Activated naive CD8-positive, alpha-beta T cell treated with anti-CD3 and anti-CD28 coated beads, Interleukin-2, amount 50 U/mL, for 24 hours (primary cell): ENCODE results near the gene ERRFI1.
"Not testable (repeated sequence)": the region's sequence is repeated elsewhere in the genome, so short reads cannot be mapped to it uniquely, and the experiment has no call there.

Experiments
- ATAC-seq: fragments of 150-1000 bp; cut with Tn5 transposase; one replicate; pipeline ENCODE4 v1.10.0; 2021
- DNase-seq: peaks from one replicate; pipeline ENCODE4 v3.0.0; 2021
- H3K27ac Mint-ChIP-seq: one replicate; pipeline ENCODE4 v1.8.0; 2021; ENCODE audit warnings: mild to moderate bottlenecking, mixed read lengths
- H3K27me3 Mint-ChIP-seq: one replicate; pipeline ENCODE4 v1.8.0; 2021; ENCODE audit warnings: mixed read lengths
- H3K36me3 Mint-ChIP-seq: one replicate; pipeline ENCODE4 v1.8.0; 2021; ENCODE audit warnings: low read depth, mixed read lengths
- H3K4me1 Mint-ChIP-seq: one replicate; pipeline ENCODE4 v1.8.0; 2021; ENCODE audit warnings: mixed read lengths
- H3K4me3 Mint-ChIP-seq: one replicate; pipeline ENCODE4 v1.8.0; 2021; ENCODE audit warnings: mild to moderate bottlenecking, moderate library complexity, mixed read lengths
- H3K9me3 Mint-ChIP-seq: one replicate; pipeline ENCODE4 v1.8.0; 2021; ENCODE audit warnings: mixed read lengths

The ERRFI1 gene

DNA sequence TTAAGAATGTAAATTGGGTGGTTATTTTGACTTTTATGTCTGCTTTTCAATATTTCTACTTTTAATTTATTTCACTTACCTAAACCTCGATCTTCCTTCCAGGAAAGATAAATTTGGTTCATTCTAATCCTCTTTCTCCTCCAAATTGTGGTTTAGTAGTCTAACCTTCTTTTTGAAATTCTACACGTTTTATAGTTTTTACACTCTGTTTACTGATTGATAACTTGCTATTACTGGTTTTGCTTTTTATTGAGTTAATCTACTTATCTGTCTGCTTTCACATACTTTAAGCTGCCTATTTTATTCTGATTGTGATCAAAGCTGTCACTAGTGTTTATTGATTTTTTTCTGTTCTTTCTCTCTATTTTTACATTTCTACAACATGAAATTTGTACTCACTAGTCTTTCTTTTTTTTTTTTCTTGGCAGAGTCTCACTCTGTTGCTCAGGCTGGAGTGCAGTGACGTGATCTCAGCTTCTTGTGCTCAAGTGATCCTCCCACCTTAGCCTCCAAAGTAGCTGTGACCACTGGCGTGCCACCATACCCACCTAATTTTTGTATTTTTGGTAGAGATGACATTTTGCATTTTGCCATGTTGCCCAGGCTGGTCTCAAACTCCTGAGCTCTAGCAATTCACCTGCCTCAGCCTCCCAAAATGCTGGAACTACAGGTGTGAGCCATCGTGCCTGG lies 27.9 kb upstream of the ERRFI1 start:
- H3K4me1 Mint-ChIP-seq = no peaks in the 10 kb centered on the region
- peaks cover 6% of the 10 kb centered on the region for H3K27me3 Mint-ChIP-seq
- no peak overlapping the region for H3K4me3 Mint-ChIP-seq
- no peaks in the 10 kb centered on the region for H3K9me3 Mint-ChIP-seq
- H3K36me3 Mint-ChIP-seq = no peaks in the 10 kb centered on the region
- no peak overlapping the region for H3K27ac Mint-ChIP-seq
- DNase-seq (no peak), ATAC-seq (no peak)

DNA sequence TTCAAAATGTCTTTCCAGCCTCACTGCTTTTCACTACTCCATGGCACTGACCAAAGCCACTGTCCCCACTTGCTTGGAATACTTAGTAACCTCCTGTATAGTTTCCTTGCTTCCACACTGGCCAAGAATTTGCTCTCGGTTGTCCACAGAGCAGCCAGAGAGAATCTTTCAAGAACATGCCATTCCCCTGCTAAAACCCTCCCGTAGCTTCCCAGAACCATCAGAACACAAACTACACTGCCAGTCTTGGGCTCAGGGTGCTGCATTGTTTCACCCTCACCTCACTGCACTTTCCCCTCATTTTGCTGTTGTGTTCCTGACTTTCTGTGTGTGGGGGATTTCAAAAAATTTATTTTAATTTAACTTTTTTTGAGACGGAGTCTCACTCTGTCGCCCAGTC lies 25.5 kb upstream of the ERRFI1 start:
- H3K4me3 Mint-ChIP-seq = no peak overlapping the region
- H3K9me3 Mint-ChIP-seq = no peaks in the 10 kb centered on the region
- no peak for DNase-seq
- H3K27me3 Mint-ChIP-seq = peaks cover 11% of the 10 kb centered on the region
- H3K4me1 Mint-ChIP-seq = peaks cover 18% of the 10 kb centered on the region
- ATAC-seq = no peak
- H3K36me3 Mint-ChIP-seq = no peaks in the 10 kb centered on the region
- no peak overlapping the region for H3K27ac Mint-ChIP-seq

DNA sequence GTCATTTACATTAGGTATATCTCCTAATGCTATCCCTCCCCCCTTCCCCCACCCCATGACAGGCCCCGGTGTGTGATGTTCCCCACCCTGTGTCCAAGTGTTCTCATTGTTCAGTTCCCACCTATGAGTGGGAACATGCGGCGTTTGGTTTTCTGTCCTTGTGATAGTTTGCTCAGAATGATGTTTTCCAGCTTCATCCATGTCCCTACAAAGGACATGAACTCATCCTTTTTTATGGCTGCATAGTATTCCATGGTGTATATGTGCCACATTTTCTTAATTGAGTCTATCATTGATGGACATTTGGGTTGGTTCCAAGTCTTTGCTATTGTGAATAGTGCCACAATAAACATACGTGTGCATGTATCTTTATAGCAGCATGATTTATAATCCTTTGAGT lies 23.1 kb upstream of the ERRFI1 start:
- H3K4me1 Mint-ChIP-seq = peaks cover 32% of the 10 kb centered on the region
- not testable (repeated sequence) for H3K4me3 Mint-ChIP-seq, ATAC-seq, H3K27ac Mint-ChIP-seq, H3K9me3 Mint-ChIP-seq, H3K27me3 Mint-ChIP-seq, H3K36me3 Mint-ChIP-seq, DNase-seq

DNA sequence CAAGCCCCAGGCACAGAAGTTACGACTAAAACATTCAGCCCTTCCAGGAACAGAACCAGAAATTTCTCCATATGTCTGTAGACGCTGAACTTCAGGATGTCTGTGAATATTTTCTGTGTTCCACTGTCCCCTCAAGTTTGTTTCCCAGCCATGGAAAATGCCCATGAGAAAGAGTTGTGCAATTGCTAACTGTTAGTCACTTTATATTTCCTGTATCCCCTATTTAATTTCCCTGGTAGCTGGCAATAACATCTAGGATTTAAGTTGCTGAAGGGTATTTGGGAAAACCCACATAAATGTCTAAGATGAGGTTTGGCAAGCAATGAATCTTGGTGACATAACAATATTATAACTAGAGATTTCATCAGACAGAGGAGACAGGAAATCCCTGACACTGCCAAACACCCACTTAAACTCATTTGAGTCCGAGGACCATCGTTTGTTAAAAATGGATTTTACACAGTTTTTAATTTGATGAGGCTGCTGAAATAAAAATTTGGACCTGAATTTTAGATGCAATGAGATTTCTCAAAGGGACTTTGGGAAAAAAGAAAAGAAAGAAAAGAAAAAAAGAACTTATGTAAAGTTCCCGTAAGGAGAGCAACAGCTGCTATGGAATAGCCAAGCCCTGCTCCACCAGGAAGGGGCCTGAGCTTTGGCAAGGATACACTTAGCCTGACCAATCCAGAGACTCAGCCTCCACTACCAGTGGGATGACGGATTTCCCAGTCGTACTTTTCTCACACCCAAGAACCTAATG lies 21.8 kb upstream of the ERRFI1 start:
- Mint-ChIP-seq H3K27me3 (peaks cover 5% of the 10 kb centered on the region), H3K9me3 (no peaks in the 10 kb centered on the region), H3K36me3 (no peaks in the 10 kb centered on the region), H3K4me3 (no peak overlapping the region), H3K4me1 (peaks cover 32% of the 10 kb centered on the region), H3K27ac (peak overlapping the region; percentile 20)
- DNase-seq (no peak), ATAC-seq (no peak)

DNA sequence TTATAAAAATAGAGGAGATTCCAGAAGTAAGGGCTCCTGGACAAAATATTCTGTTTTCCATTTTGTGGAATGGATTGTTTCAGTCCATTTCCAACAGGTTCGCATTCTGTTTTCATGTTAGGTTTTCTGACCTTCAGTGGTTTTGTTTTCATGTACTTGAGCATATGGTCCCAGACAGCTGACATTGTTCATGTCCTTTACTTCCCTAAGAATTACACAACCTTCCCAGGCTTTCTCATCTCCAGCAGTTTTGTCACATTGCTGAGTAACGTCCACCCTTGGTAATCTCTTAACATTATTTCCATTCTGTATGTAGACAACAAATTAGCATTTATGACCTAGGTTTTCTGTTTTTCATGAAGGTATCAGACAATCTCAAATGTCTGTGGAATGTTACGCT lies 21.0 kb upstream of the ERRFI1 start:
- Mint-ChIP-seq H3K4me1 (peaks cover 32% of the 10 kb centered on the region), H3K27me3 (peaks cover 5% of the 10 kb centered on the region), H3K9me3 (peaks cover 2% of the 10 kb centered on the region), H3K27ac (no peak overlapping the region), H3K36me3 (peaks cover 1% of the 10 kb centered on the region), H3K4me3 (no peak overlapping the region)
- ATAC-seq = no peak
- no peak for DNase-seq

DNA sequence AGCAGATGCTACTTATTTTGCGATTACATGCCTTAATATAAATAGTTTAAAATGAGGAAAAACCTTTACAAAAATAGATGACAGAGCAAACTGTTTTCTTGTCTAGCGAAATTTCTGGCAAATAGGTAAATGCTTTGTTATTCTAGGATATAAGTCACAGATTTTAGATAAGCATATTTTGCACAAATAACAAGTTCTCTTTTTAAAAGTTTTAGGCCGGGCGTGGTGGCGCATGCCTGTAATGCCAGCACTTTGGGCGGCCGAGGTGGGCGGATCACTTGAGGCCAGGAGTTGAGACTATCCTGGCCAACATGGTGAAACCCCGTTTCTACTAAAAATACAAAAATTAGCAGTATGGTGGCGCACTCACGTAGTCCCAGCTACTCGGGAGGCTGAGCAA lies 20.3 kb upstream of the ERRFI1 start:
- Mint-ChIP-seq H3K27me3 (peaks cover 5% of the 10 kb centered on the region), H3K27ac (peak overlapping the region; percentile 73), H3K4me3 (no peak overlapping the region), H3K4me1 (peaks cover 32% of the 10 kb centered on the region), H3K9me3 (peaks cover 8% of the 10 kb centered on the region), H3K36me3 (peaks cover 2% of the 10 kb centered on the region)
- DNase-seq (no peak), ATAC-seq (no peak)

DNA sequence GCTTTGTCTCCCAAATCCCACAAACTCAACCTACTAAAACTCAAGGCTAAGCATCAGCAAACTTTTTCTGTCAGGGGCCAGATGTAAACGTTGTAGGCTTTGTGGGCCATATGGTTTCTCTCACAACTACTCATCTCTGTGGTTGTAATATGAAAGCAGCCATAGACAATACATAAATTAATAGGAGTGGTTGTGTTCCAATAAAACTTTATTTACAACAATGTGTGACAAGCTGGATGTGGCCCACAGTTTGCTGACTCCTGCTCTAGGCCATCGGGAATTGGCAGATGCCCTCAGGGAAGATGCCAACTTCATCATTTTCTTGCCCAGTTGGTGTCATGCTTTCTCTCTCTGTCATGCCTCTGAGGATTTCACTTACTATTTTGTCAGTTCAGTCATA lies 17.5 kb upstream of the ERRFI1 start:
- Mint-ChIP-seq H3K36me3 (peaks cover 2% of the 10 kb centered on the region), H3K4me3 (no peak overlapping the region), H3K9me3 (peaks cover 13% of the 10 kb centered on the region), H3K4me1 (peaks cover 32% of the 10 kb centered on the region), H3K27ac (no peak overlapping the region), H3K27me3 (peaks cover 5% of the 10 kb centered on the region)
- ATAC-seq = no peak
- DNase-seq = no peak

DNA sequence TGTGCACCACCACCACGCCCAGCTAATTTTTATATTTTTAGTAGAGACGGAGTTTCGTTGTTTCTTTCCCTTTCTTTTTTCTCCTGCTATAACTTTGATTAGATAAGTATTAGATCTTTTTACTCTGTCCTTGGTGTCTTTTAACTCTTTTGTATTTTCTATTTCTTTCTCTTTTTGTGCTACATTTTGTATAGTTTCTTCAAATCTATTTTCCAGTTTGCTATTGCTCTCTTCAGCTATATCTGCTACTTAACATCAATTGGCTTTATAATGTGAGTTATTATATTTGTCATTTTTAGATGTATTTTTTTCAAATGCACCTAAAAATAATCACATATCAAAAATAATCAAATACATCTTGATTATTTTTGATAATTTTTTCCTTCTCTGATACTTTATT lies 16.0 kb upstream of the ERRFI1 start:
- no peak overlapping the region for H3K27ac Mint-ChIP-seq
- H3K27me3 Mint-ChIP-seq = peaks cover 3% of the 10 kb centered on the region
- H3K9me3 Mint-ChIP-seq = peaks cover 13% of the 10 kb centered on the region
- ATAC-seq (no peak), DNase-seq (no peak)
- H3K4me1 Mint-ChIP-seq = peaks cover 18% of the 10 kb centered on the region
- H3K36me3 Mint-ChIP-seq = peaks cover 2% of the 10 kb centered on the region
- no peak overlapping the region for H3K4me3 Mint-ChIP-seq

DNA sequence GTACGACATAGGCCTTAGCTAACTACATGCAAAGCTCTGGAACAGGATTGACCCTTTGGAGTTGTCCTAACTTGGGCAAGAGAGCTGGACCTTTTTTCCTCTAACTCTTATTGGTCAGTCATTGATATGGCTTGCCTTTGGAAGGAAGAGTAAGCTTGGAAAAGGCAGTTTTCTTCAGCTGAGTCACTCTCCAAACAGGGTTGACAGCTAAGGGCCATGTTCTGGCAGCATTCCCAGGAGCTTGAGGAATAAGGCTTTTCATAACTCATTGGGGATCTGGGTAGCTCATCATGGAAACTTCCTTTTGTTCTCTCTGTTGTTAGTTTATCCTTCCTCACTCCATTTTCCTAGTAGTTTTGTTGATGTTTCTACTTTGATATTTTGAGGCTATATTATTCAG lies 14.5 kb upstream of the ERRFI1 start:
- no peak overlapping the region for H3K27ac Mint-ChIP-seq
- no peak overlapping the region for H3K4me3 Mint-ChIP-seq
- H3K9me3 Mint-ChIP-seq = peaks cover 13% of the 10 kb centered on the region
- H3K27me3 Mint-ChIP-seq = peaks cover 2% of the 10 kb centered on the region
- H3K4me1 Mint-ChIP-seq = peaks cover 3% of the 10 kb centered on the region
- no peak for ATAC-seq
- H3K36me3 Mint-ChIP-seq = peaks cover 2% of the 10 kb centered on the region
- no peak for DNase-seq

DNA sequence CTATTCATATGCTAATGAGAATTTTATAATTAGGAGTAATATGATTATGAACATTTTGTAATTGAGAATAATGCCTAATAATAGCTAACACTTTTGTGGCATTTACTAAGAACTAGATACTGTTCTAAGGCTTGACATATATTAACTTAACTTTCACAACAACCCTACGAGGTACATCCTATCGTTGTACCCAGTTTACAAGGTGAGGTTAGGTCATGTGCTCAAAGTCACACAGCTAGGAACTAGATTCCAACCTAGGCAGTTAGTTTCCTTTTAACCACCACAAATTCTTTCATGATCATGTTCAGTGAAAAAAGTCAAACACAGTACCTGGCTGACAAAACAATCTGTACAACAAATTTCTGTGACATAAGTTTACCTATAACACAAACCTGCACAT lies 13.0 kb upstream of the ERRFI1 start:
- H3K36me3 Mint-ChIP-seq = peaks cover 2% of the 10 kb centered on the region
- H3K4me3 Mint-ChIP-seq = no peak overlapping the region
- no peaks in the 10 kb centered on the region for H3K4me1 Mint-ChIP-seq
- peaks cover 2% of the 10 kb centered on the region for H3K27me3 Mint-ChIP-seq
- H3K27ac Mint-ChIP-seq = no peak overlapping the region
- peaks cover 13% of the 10 kb centered on the region for H3K9me3 Mint-ChIP-seq
- ATAC-seq = no peak
- DNase-seq = no peak

DNA sequence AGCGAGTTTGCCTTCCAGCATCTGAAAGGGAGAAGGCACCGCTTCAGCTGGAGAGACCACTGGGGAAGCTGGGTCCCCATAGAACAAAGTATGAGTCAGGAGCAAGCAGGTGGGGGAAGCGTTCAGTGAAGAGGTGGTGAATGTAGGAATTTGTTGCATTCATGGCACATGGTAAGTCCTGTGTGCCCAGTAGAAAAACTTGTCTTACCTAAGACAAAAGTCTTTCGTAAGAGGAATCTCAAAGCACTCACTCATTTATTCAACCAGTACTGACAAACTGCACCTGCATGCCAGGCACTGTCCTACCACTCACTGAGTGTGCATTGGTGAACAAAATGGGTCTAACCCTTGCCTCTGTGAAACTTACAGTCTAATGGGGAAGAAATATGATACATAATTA lies 9.2 kb upstream of the ERRFI1 start:
- no peak for ATAC-seq
- no peak for DNase-seq
- Mint-ChIP-seq H3K27ac (no peak overlapping the region), H3K27me3 (peaks cover 2% of the 10 kb centered on the region), H3K9me3 (no peaks in the 10 kb centered on the region), H3K36me3 (no peaks in the 10 kb centered on the region), H3K4me3 (no peak overlapping the region), H3K4me1 (no peaks in the 10 kb centered on the region)

DNA sequence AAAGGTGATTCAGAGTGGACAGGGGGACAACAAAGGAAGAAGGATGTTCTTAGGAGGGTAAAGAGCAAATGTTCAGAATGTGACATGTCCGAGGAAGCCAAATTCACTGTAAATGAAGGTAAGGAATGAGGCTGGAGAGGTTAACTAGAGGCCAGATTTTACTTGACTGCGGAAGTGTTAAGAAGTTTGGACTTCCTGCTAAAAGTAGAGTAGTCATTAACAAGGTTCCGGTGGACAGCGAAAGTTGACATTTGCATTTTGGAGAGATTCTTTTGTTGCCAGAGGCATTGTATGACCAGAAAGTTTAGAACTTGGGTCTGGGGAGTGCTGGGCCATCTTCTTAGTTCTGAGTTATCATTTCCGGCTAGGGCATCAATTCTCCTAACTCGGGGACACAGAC lies 7.2 kb upstream of the ERRFI1 start:
- H3K27ac Mint-ChIP-seq = no peak overlapping the region
- no peaks in the 10 kb centered on the region for H3K36me3 Mint-ChIP-seq
- peaks cover 3% of the 10 kb centered on the region for H3K27me3 Mint-ChIP-seq
- no peaks in the 10 kb centered on the region for H3K9me3 Mint-ChIP-seq
- no peak overlapping the region for H3K4me3 Mint-ChIP-seq
- ATAC-seq (no peak), DNase-seq (no peak)
- H3K4me1 Mint-ChIP-seq = no peaks in the 10 kb centered on the region

DNA sequence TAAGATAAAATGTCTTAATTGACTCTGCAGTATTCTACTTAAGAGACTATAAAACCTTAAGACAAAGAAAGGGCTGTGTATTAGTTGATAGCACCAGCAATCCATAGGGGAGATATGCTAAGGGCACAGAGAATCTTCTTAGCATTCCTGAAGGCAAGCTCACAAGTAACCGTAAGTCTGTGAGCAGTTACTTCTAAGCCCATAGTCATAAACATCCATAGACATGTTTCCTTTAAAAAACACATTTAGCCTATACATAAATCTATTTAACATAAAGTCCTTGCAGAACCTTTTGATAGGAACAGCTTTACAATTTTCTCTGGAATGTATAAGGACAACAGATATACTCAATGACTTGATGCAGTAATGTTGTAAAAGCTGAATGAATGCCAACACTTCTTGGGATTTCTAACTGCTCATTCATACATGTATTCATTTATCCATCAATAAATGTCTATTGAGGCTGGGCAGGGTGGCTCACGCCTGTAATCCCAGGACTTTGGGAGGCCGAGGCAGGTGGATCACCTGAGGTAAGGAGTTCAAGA lies 6.3 kb upstream of the ERRFI1 start:
- H3K27ac Mint-ChIP-seq = no peak overlapping the region
- H3K4me1 Mint-ChIP-seq = no peaks in the 10 kb centered on the region
- peaks cover 6% of the 10 kb centered on the region for H3K27me3 Mint-ChIP-seq
- H3K36me3 Mint-ChIP-seq = no peaks in the 10 kb centered on the region
- no peaks in the 10 kb centered on the region for H3K9me3 Mint-ChIP-seq
- no peak overlapping the region for H3K4me3 Mint-ChIP-seq
- DNase-seq = no peak
- no peak for ATAC-seq

DNA sequence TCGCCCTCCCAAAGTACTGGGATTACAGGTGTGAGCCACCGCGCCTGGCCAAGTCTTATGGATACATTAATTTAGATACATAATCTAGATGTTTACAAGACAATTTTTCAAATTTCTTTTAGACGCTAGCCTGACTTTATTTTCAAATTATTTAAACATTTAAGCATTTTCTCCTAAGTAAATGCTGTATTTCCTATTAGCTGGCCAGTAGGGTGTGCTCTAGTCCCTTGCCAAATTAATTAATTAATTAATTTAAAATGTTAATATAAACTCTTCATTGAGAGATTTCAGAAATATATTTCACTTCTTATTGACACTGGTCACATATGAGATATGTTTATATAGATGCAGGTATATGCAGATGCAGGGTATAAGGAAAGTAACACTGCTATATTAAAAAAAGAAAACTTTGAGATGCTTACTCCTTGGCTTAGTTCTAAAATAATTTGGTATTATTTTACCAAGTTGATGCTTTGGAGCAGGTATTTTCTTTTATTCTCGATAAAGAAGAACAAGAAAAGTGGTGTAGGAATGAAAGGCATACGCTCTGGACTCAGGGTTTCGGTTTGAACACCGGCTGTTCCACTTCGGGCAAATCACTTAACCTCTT lies 5.2 kb upstream of the ERRFI1 start:
- Mint-ChIP-seq H3K27ac (no peak overlapping the region), H3K36me3 (no peaks in the 10 kb centered on the region), H3K4me1 (peaks cover 5% of the 10 kb centered on the region), H3K9me3 (no peaks in the 10 kb centered on the region), H3K4me3 (no peak overlapping the region), H3K27me3 (peaks cover 11% of the 10 kb centered on the region)
- no peak for ATAC-seq
- no peak for DNase-seq

DNA sequence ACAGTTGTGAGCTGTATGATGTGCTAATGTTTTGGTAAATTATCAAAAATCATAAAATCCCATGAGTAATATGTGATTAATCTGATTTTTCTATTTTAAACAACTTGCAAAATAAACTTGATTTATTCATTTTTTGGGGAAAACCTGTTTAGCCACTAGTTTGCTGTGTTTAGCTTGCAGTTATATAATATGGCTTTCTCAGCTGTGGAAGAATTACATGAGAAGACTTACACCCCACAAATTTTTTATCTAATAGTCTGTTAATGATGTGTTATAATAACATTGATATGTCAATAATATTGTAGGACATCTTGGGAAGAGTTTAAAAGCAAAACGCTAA lies 2.4 kb upstream of the ERRFI1 start:
- peaks cover 30% of the 10 kb centered on the region for H3K27me3 Mint-ChIP-seq
- no peak overlapping the region for H3K4me3 Mint-ChIP-seq
- DNase-seq (no peak), ATAC-seq (no peak)
- no peaks in the 10 kb centered on the region for H3K36me3 Mint-ChIP-seq
- no peak overlapping the region for H3K27ac Mint-ChIP-seq
- H3K4me1 Mint-ChIP-seq = peaks cover 12% of the 10 kb centered on the region
- no peaks in the 10 kb centered on the region for H3K9me3 Mint-ChIP-seq
